DOHH2 (cell line): ENCODE data around the gene GDF10.

ENCODE experiments used
- EZH2phosphoT487 ChIP-seq: fragments of 200-600 bp; sonication (generic); IDR thresholded peaks from 2 replicates; pipeline ENCODE4 v1.6.1; 2017; ENCODE audit warnings: borderline replicate concordance, mild to moderate bottlenecking, antibody characterized with exemption, low read length, moderate library complexity, mixed read lengths
- TF ChIP-seq, protein P1 (sequence below): fragments of 200-600 bp; sonication (generic); IDR thresholded peaks from one replicate; pipeline ENCODE4 v1.5.1; 2014; ENCODE audit warnings: antibody characterized with exemption, mild to moderate bottlenecking, low read depth, low read length; ENCODE audit not compliant: poor library complexity, severe bottlenecking

DNA sequence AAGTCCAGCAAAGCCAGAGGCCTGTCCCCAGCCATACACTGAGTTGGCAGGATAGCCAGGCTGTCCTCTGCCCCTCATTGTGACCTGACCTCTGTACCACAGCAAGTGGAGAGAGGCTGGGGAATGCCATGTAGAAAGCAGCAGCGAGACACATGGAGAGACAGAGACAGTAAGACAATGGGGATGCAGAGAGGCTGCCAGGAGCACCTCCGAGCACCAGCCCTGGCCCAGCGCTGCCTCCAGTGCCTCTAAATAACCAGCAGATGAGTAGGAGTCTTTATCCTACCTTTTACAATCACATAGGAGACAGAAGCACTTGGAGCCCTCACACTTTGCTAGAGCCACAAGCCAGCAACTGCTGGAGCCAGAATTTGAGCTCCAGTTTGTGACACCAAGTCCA is 30.4 kb downstream of the GDF10 start:
- TF ChIP-seq, protein P1, sequence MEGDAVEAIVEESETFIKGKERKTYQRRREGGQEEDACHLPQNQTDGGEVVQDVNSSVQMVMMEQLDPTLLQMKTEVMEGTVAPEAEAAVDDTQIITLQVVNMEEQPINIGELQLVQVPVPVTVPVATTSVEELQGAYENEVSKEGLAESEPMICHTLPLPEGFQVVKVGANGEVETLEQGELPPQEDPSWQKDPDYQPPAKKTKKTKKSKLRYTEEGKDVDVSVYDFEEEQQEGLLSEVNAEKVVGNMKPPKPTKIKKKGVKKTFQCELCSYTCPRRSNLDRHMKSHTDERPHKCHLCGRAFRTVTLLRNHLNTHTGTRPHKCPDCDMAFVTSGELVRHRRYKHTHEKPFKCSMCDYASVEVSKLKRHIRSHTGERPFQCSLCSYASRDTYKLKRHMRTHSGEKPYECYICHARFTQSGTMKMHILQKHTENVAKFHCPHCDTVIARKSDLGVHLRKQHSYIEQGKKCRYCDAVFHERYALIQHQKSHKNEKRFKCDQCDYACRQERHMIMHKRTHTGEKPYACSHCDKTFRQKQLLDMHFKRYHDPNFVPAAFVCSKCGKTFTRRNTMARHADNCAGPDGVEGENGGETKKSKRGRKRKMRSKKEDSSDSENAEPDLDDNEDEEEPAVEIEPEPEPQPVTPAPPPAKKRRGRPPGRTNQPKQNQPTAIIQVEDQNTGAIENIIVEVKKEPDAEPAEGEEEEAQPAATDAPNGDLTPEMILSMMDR, result no peak
- TF ChIP-seq EZH2phosphoT487, result no peak
